GM10266 (cell line): ENCODE measurements around the gene FOSL1.

ENCODE experiments used
- DNase-seq: peaks from one replicate; pipeline ENCODE4 v3.0.0; 2012; ENCODE audit errors: extremely low spot score
- CTCF ChIP-seq: IDR thresholded peaks from 2 replicates; pipeline ENCODE4 v1.5.1; 2012; ENCODE audit warnings: mild to moderate bottlenecking, low read depth; ENCODE audit not compliant: control insufficient read depth, insufficient read depth; ENCODE audit errors: missing control alignments

Gene FOSL1

GRCh38 chr11:65888163-65888814, 11.9 kb downstream of the FOSL1 start, which contains the start of gene FIBP:
Gene FIBP (minus strand): TSS chr11:65888471. CDS start chr11:65888418, 53 bp downstream.
- DNase-seq, result peak; percentile 97
- TF ChIP-seq CTCF, result peak; percentile 79

GRCh38 chr11:65887723-65888162, 12.4 kb downstream of the FOSL1 start:
- TF ChIP-seq CTCF, result no peak
- DNase-seq, result no peak

- no peak for TF ChIP-seq CTCF
- no peak for DNase-seq
These were observed 13.1 kb downstream of the FOSL1 start for GRCh38 chr11:65886826-65887722.

- DNase-seq, result no peak
- TF ChIP-seq CTCF, result no peak
These were observed 14.2 kb downstream of the FOSL1 start for GRCh38 chr11:65885808-65886536.

- DNase-seq, result no peak
- no peak for TF ChIP-seq CTCF
These were observed 15.0 kb downstream of the FOSL1 start for GRCh38 chr11:65885231-65885630.

GRCh38 chr11:65884716-65885092, 15.5 kb downstream of the FOSL1 start:
- peak; percentile 85 for DNase-seq
- peak; percentile 100 for TF ChIP-seq CTCF
